Endothelial cell of umbilical vein (primary cell): ENCODE measurements around the gene ROCK2. TPM values are rescaled to one million over a fixed set of nuclear protein-coding genes. Genes with fewer than 3 reads are reported as not detected.

Experiments
- BruUV-seq: library from RNA; stranded (reverse); fragments of 400-500 nt; replicated peaks from 2 replicates; lab custom pipeline; 2021; lab: Mats Ljungman, UMichigan
- CTCF ChIA-PET: fragments of 300-600, 350-600 bp; sonication (Branson Sonifier 250); formaldehyde crosslinking; loops from one replicate; lab custom pipeline; 2021; ENCODE audit warnings: antibody characterized with exemption, inconsistent platforms; lab: Charles Lee
- POLR2A ChIA-PET: fragments of 300-600, 350-600 bp; sonication (Branson Sonifier 250); formaldehyde crosslinking; loops from one replicate; lab custom pipeline; 2021; ENCODE audit warnings: antibody characterized with exemption, inconsistent platforms; lab: Charles Lee
- DNase-seq: peaks from one replicate; pipeline ENCODE4 v3.0.0-alpha.2; 2011; ENCODE audit warnings: low read depth, low spot score
- FAIRE-seq: peaks from 2 replicates; lab custom pipeline; 2011; peaks lifted over from hg19 to GRCh38; lab: Jason Lieb, UNC
- H2AFZ ChIP-seq: 2 replicates; pipeline ENCODE4 v1.6.0; 2012; ENCODE audit warnings: low read depth, low read length, control low read depth, inconsistent platforms
- H3K27ac ChIP-seq: 2 replicates; pipeline ENCODE4 v1.5.1; 2011; ENCODE audit warnings: low read depth, mild to moderate bottlenecking, control low read depth, low read length, moderate library complexity; ENCODE audit not compliant: insufficient read depth
- H3K27me3 ChIP-seq, 2 experiments: 2 replicates each; pipeline versions ENCODE4 v1.6.0 to v1.6.1; 2011; ENCODE audit warnings: low read length in 2 of 2, mixed read lengths in 1 of 2; ENCODE audit not compliant: control insufficient read depth in 2 of 2, insufficient read depth in 2 of 2
- H3K36me3 ChIP-seq, 2 experiments: 2 replicates in 1 of 2; 3 replicates in 1 of 2; pipeline ENCODE4 v1.5.1; 2011; ENCODE audit warnings: low read length in 2 of 2, mild to moderate bottlenecking in 1 of 2, moderate library complexity in 1 of 2; ENCODE audit not compliant: control insufficient read depth in 2 of 2, insufficient read depth in 2 of 2; ENCODE audit errors: extremely low read depth in 1 of 2
- H3K4me1 ChIP-seq: 3 replicates; pipeline ENCODE4 v1.5.1; 2011; ENCODE audit warnings: mild to moderate bottlenecking, low read length; ENCODE audit not compliant: control insufficient read depth, insufficient read depth; ENCODE audit errors: extremely low read depth
- H3K4me2 ChIP-seq: 2 replicates; pipeline ENCODE4 v1.6.1; 2011; ENCODE audit warnings: low read length, control low read depth, mixed read lengths; ENCODE audit not compliant: insufficient read depth
- H3K4me3 ChIP-seq, 3 experiments: fragments of 200-600 bp in 1 of 3; sonication (generic), shearing (Covaris generic) in 1 of 3; replicated peaks in 1 of 3; 2 replicates each; pipeline ENCODE4 v1.5.1; 2011 to 2016; ENCODE audit warnings: control low read depth in 3 of 3, low read length in 3 of 3, mild to moderate bottlenecking in 2 of 3, inconsistent platforms in 1 of 3, low read depth in 1 of 3, moderate library complexity in 1 of 3; ENCODE audit not compliant: insufficient read depth in 1 of 3
- H3K79me2 ChIP-seq: 2 replicates; pipeline ENCODE4 v1.6.0; 2012; ENCODE audit warnings: low read length, inconsistent platforms; ENCODE audit not compliant: control insufficient read depth, insufficient read depth
- H3K9ac ChIP-seq: replicated peaks from 2 replicates; pipeline ENCODE3; 2011; ENCODE audit warnings: low read length, control low read depth; ENCODE audit not compliant: insufficient read depth; ENCODE audit errors: extremely low read depth
- H3K9me1 ChIP-seq: replicated peaks from 3 replicates; pipeline ENCODE4 v1.6.0; 2011; ENCODE audit warnings: mild to moderate bottlenecking, low read length; ENCODE audit not compliant: control insufficient read depth, insufficient read depth; ENCODE audit errors: extremely low read depth
- H3K9me3 ChIP-seq: replicated peaks from 2 replicates; pipeline ENCODE4 v1.5.1; 2012; ENCODE audit warnings: low read length, inconsistent platforms; ENCODE audit not compliant: control insufficient read depth, insufficient read depth
- H4K20me1 ChIP-seq: replicated peaks from 2 replicates; pipeline ENCODE3; 2011; ENCODE audit warnings: mild to moderate bottlenecking, low read length; ENCODE audit not compliant: control insufficient read depth, insufficient read depth; ENCODE audit errors: extremely low read depth
- EZH2 ChIP-seq: IDR thresholded peaks from 2 replicates; pipeline ENCODE4 v1.6.1; 2012; ENCODE audit warnings: borderline replicate concordance, low read depth, mild to moderate bottlenecking, moderate library complexity, low read length, inconsistent platforms; ENCODE audit not compliant: severe bottlenecking
- FOS ChIP-seq: IDR thresholded peaks from 2 replicates; pipeline ENCODE4 v1.6.1; 2011; ENCODE audit warnings: mild to moderate bottlenecking, low read length, moderate library complexity, borderline replicate concordance; ENCODE audit not compliant: insufficient read depth
- GATA2 ChIP-seq: IDR thresholded peaks from 2 replicates; pipeline ENCODE4 v1.7.0; 2011; ENCODE audit warnings: low read depth, mild to moderate bottlenecking, moderate library complexity, mixed read lengths, low read length; ENCODE audit not compliant: insufficient read length, insufficient read depth
- JUN ChIP-seq: IDR thresholded peaks from 2 replicates; pipeline ENCODE4 v1.6.1; 2011; ENCODE audit warnings: borderline replicate concordance, low read depth; ENCODE audit not compliant: insufficient read length, insufficient read depth
- MYC ChIP-seq: IDR thresholded peaks from one replicate; pipeline ENCODE4 v1.6.1; 2011; ENCODE audit warnings: mild to moderate bottlenecking, low read depth, low read length
- POLR2A ChIP-seq: IDR thresholded peaks from 2 replicates; pipeline ENCODE4 v1.6.1; 2012; ENCODE audit warnings: low read depth, mild to moderate bottlenecking, control low read depth, low read length
- POLR2AphosphoS5 ChIP-seq: IDR thresholded peaks from 2 replicates; pipeline ENCODE4 v1.6.1; 2012; ENCODE audit warnings: low read depth, mild to moderate bottlenecking, control low read depth, low read length, moderate library complexity; ENCODE audit not compliant: insufficient read depth
- dilution Hi-C: fragments of 300-500 bp; cut with MboI; formaldehyde crosslinking; loops from one replicate; pipeline ENCODE4 v1.15.0; 2019; ENCODE audit warnings: low sequenced_read_pairs; ENCODE audit not compliant: extremely low pct_ligation_motif_present
- intact Hi-C: fragments of 100-400 bp; cut with micrococcal nuclease; formaldehyde crosslinking; loops from one replicate; pipeline ENCODE4 v1.10.0; 2022
- polyA plus RNA-seq, 4 experiments: library from polyadenylated mRNA; depleted of rRNA in 3 of 4; stranded (reverse) in 3 of 4; unstranded in 1 of 4; fragments of >200 nt; gene quantifications; 2 replicates each; pipeline versions ENCODE4 v1.2.1 to v1.2.3, GENCODE V29; 2011 to 2012; ENCODE audit warnings: missing spikeins in 1 of 4
- total RNA-seq: library from RNA; stranded (reverse); gene quantifications from 2 replicates; pipeline ENCODE4 v1.2.3, GENCODE V29; 2021
- TF ChIP-seq, protein P1 (sequence below): IDR thresholded peaks from 2 replicates; pipeline ENCODE4 v1.6.1; 2011; ENCODE audit not compliant: insufficient read depth, insufficient read length
- TF ChIP-seq, protein P2 (sequence below), 2 donors: IDR thresholded peaks; 1 replicate in 1 of 2; 2 replicates in 1 of 2; pipeline ENCODE4 v1.5.1; 2011; ENCODE audit warnings: low read length in 2 of 2, mild to moderate bottlenecking in 2 of 2, moderate library complexity in 2 of 2, control low read depth in 1 of 2, inconsistent platforms in 1 of 2, low read depth in 1 of 2; ENCODE audit not compliant: insufficient read depth in 1 of 2; ENCODE audit errors: extremely low read depth in 1 of 2

ROCK2 gene
- total and polyA plus RNA-seq, 2 donors (not counting 3 experiments of a cell fraction or from before 2014, with no cell fraction given) = 5.2 to 56.5 TPM

DNA sequence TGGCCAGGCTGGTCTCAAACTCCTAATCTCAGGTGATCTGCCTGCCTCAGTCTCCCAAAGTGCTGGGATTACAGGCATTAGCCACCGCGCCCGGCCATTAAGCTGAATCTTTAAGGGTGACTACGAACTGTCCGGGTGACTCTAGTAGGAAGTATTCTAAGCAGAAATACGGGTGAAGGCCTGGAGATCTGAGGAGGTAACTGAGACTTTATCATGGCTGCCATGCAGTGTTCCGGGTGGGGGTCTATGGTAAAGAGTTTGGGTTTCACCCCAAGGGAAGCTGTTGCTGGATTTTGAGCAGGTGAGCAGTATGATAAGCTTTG, 20.1 kb upstream of the ROCK2 start:
- Histone ChIP-seq H3K4me3 (no peak overlapping the region), H3K9ac (no peak overlapping the region), H3K79me2 (no peaks in the 10 kb centered on the region), H4K20me1 (no peaks in the 10 kb centered on the region), H3K27ac (no peak overlapping the region), H3K4me1 (peaks cover 16% of the 10 kb centered on the region), H3K36me3 (no peaks in the 10 kb centered on the region), H2AFZ (no peak overlapping the region), H3K9me3 (no peaks in the 10 kb centered on the region), H3K9me1 (no peaks in the 10 kb centered on the region), H3K27me3 (peaks cover 0 to 4% of the 10 kb centered on the region in 2 experiments), H3K4me2 (no peak overlapping the region)
- intact Hi-C loops (no loop called here), dilution Hi-C loops (no loop called here)
- ChIA-PET CTCF (interaction anchor here (0.9 to 1.8 kb wide), 3 partner anchors 9 to 47 kb away, joined by 3 to 6 read pairs (median 4); no protein-coding TSS in a partner anchor), POLR2A (no interaction called here)
- DNase-seq (no peak), FAIRE-seq (no peak)
- no TSS peak for BruUV-seq
- TF ChIP-seq POLR2AphosphoS5 (no peak), GATA2 (no peak), MYC (no peak), JUN (no peak), FOS (no peak), POLR2A (no peak), EZH2 (no peak)
- TF ChIP-seq, protein P1, sequence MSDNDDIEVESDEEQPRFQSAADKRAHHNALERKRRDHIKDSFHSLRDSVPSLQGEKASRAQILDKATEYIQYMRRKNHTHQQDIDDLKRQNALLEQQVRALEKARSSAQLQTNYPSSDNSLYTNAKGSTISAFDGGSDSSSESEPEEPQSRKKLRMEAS = no peak
- TF ChIP-seq, protein P2, sequence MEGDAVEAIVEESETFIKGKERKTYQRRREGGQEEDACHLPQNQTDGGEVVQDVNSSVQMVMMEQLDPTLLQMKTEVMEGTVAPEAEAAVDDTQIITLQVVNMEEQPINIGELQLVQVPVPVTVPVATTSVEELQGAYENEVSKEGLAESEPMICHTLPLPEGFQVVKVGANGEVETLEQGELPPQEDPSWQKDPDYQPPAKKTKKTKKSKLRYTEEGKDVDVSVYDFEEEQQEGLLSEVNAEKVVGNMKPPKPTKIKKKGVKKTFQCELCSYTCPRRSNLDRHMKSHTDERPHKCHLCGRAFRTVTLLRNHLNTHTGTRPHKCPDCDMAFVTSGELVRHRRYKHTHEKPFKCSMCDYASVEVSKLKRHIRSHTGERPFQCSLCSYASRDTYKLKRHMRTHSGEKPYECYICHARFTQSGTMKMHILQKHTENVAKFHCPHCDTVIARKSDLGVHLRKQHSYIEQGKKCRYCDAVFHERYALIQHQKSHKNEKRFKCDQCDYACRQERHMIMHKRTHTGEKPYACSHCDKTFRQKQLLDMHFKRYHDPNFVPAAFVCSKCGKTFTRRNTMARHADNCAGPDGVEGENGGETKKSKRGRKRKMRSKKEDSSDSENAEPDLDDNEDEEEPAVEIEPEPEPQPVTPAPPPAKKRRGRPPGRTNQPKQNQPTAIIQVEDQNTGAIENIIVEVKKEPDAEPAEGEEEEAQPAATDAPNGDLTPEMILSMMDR (IDR thresholded peaks at IDR 0.05; ENCODE audit: extremely low read depth in 1 of 2, insufficient read depth in 1 of 2, low read depth in 1 of 2, low read length in 2 of 2) = no peak
